RCC 7860 (cell line): ENCODE results near the gene PSMB7.

Experiments
- DNase-seq: peaks from one replicate; pipeline ENCODE4 v3.0.0-alpha.2; 2015; ENCODE audit warnings: low spot score
- FAIRE-seq: peaks from 2 replicates; lab custom pipeline; 2012; peaks lifted over from hg19 to GRCh38; lab: Jason Lieb, UNC

The PSMB7 gene

GRCh38 chr9:124329206-124329792, 85.9 kb downstream of the PSMB7 start:
- no peak for FAIRE-seq
- DNase-seq, result no peak

- FAIRE-seq, result no peak
- DNase-seq, result no peak
Measured at GRCh38 chr9:124328285-124328684, 87.0 kb downstream of the PSMB7 start.

GRCh38 chr9:124327491-124327890, 87.8 kb downstream of the PSMB7 start:
- no peak for DNase-seq
- FAIRE-seq, result no peak

GRCh38 chr9:124326378-124326777, 88.9 kb downstream of the PSMB7 start:
- DNase-seq (no peak), FAIRE-seq (no peak)

- no peak for FAIRE-seq
- no peak for DNase-seq
Measured at GRCh38 chr9:124325816-124326215, 89.4 kb downstream of the PSMB7 start.

GRCh38 chr9:124323904-124324303, 91.3 kb downstream of the PSMB7 start:
- FAIRE-seq (no peak), DNase-seq (no peak)

GRCh38 chr9:124322618-124323432, 92.4 kb downstream of the PSMB7 start:
- FAIRE-seq, result no peak
- DNase-seq, result no peak

- FAIRE-seq, result no peak
- DNase-seq, result no peak
Measured at GRCh38 chr9:124321935-124322334, 93.3 kb downstream of the PSMB7 start.

GRCh38 chr9:124321416-124321815, 93.8 kb downstream of the PSMB7 start:
- FAIRE-seq (no peak), DNase-seq (no peak)

- FAIRE-seq, result no peak
- peak; percentile 42 for DNase-seq
Measured at GRCh38 chr9:124320062-124320973, 94.9 kb downstream of the PSMB7 start.

- FAIRE-seq, result no peak
Measured at GRCh38 chr9:124315882-124316281, 99.4 kb downstream of the PSMB7 start.

GRCh38 chr9:124313940-124314339, 101.3 kb downstream of the PSMB7 start:
- no peak for DNase-seq

More at GRCh38 chr9:124315882-124316281, 99.4 kb downstream of the PSMB7 start:
- DNase-seq, result no peak

GRCh38 chr9:124312290-124313265, 102.7 kb downstream of the PSMB7 start:
- DNase-seq (no peak), FAIRE-seq (no peak)

More at GRCh38 chr9:124313940-124314339, 101.3 kb downstream of the PSMB7 start:
- FAIRE-seq, result no peak

GRCh38 chr9:124311283-124311682, 104.0 kb downstream of the PSMB7 start:
- DNase-seq, result no peak
- FAIRE-seq, result no peak

- FAIRE-seq (peak; percentile 99), DNase-seq (peak; percentile 99)
Measured at GRCh38 chr9:124309667-124310084, 105.6 kb downstream of the PSMB7 start.

GRCh38 chr9:124308606-124309491, 106.4 kb downstream of the PSMB7 start:
- peak; percentile 22 for FAIRE-seq
- peak; percentile 50 for DNase-seq

GRCh38 chr9:124307379-124308030, 107.7 kb downstream of the PSMB7 start:
- FAIRE-seq, result no peak

GRCh38 chr9:124306098-124306735, 109.0 kb downstream of the PSMB7 start:
- DNase-seq, result peak; percentile 90
- peak; percentile 86 for FAIRE-seq

More at GRCh38 chr9:124307379-124308030, 107.7 kb downstream of the PSMB7 start:
- no peak for DNase-seq
